ENCODE measurements around the gene RASSF8.

- TF ChIP-seq CTCF (IDR thresholded peaks at IDR 0.05) (no peak), EP300 (IDR thresholded peaks at IDR 0.05) (no peak)
These were observed 150.4 kb downstream of the RASSF8 start for GRCh38 chr12:26108915-26109314.
